Mesenchymal stem cell (in vitro differentiated cells and primary cell): ENCODE measurements around the gene TEX101.
"Not testable (repeated sequence)": the region's sequence is repeated elsewhere in the genome, so short reads cannot be mapped to it uniquely, and the experiment has no call there.

Experiments used
- DNase-seq: peaks from one replicate; pipeline ENCODE4 v3.0.0-alpha.2; 2013
- H2AFZ ChIP-seq: one replicate; pipeline ENCODE4 v1.6.1; 2013; ENCODE audit warnings: low read depth, mild to moderate bottlenecking, control low read depth, inconsistent platforms, low read length, moderate library complexity
- H2AK5ac ChIP-seq: 2 replicates; pipeline ENCODE4 v1.6.1; 2013; ENCODE audit warnings: low read length, moderate library complexity, mild to moderate bottlenecking, inconsistent platforms; ENCODE audit not compliant: severe bottlenecking
- H2BK120ac ChIP-seq: one replicate; pipeline ENCODE4 v1.6.1; 2013; ENCODE audit warnings: low read depth, mild to moderate bottlenecking, inconsistent platforms, low read length, moderate library complexity
- H2BK12ac ChIP-seq, 2 experiments: one replicate each; pipeline ENCODE4 v1.6.1; 2013; ENCODE audit warnings: inconsistent platforms in 2 of 2, low read length in 2 of 2, mild to moderate bottlenecking in 2 of 2, moderate library complexity in 2 of 2, control low read depth in 1 of 2
- H2BK15ac ChIP-seq: one replicate; pipeline ENCODE4 v1.6.1; 2013; ENCODE audit warnings: mild to moderate bottlenecking, low read depth, inconsistent platforms; ENCODE audit not compliant: poor library complexity, severe bottlenecking
- H2BK5ac ChIP-seq: 2 replicates; pipeline ENCODE4 v1.6.1; 2013; ENCODE audit warnings: low read depth, mild to moderate bottlenecking, low read length, control low read depth, inconsistent platforms; ENCODE audit not compliant: poor library complexity, severe bottlenecking
- H3K14ac ChIP-seq, 2 experiments: one replicate each; pipeline ENCODE4 v1.6.1; 2013; ENCODE audit warnings: inconsistent platforms in 2 of 2, low read length in 2 of 2, control low read depth in 1 of 2, mild to moderate bottlenecking in 1 of 2, moderate library complexity in 1 of 2
- H3K18ac ChIP-seq, 2 experiments: one replicate each; pipeline ENCODE4 v1.6.1; 2013; ENCODE audit warnings: inconsistent platforms in 2 of 2, low read length in 2 of 2, control low read depth in 1 of 2, low read depth in 1 of 2, mild to moderate bottlenecking in 1 of 2
- H3K23ac ChIP-seq, 2 experiments: one replicate each; pipeline ENCODE4 v1.6.1; 2013; ENCODE audit warnings: inconsistent platforms in 2 of 2, low read length in 2 of 2, mild to moderate bottlenecking in 2 of 2, moderate library complexity in 2 of 2, control low read depth in 1 of 2
- H3K27ac ChIP-seq: 2 replicates; pipeline ENCODE4 v1.5.1; 2013; ENCODE audit warnings: mild to moderate bottlenecking, moderate library complexity, low read length, control low read depth, inconsistent platforms; ENCODE audit not compliant: poor library complexity, severe bottlenecking
- H3K27me3 ChIP-seq, 2 experiments: 2 replicates each; pipeline versions ENCODE4 v1.6.1 to v1.7.0; 2013; ENCODE audit warnings: low read length in 2 of 2, mild to moderate bottlenecking in 2 of 2, moderate library complexity in 2 of 2, control low read depth in 1 of 2, inconsistent platforms in 1 of 2; ENCODE audit not compliant: control insufficient read depth in 1 of 2, insufficient read depth in 1 of 2
- H3K36me3 ChIP-seq, 2 experiments: 2 replicates each; pipeline versions ENCODE4 v1.6.1 to v1.7.0; 2013; ENCODE audit warnings: low read length in 2 of 2, control low read depth in 1 of 2, inconsistent platforms in 1 of 2, low read depth in 1 of 2, mild to moderate bottlenecking in 1 of 2; ENCODE audit not compliant: insufficient read depth in 2 of 2, control insufficient read depth in 1 of 2
- H3K4ac ChIP-seq, 2 experiments: one replicate each; pipeline ENCODE4 v1.6.1; 2013; ENCODE audit warnings: inconsistent platforms in 2 of 2, low read length in 2 of 2, mild to moderate bottlenecking in 2 of 2, moderate library complexity in 2 of 2, control low read depth in 1 of 2, low read depth in 1 of 2
- H3K4me1 ChIP-seq: 2 replicates; pipeline ENCODE4 v1.6.1; 2013; ENCODE audit warnings: low read depth, low read length, control low read depth; ENCODE audit not compliant: control insufficient read depth, insufficient read depth
- H3K4me2 ChIP-seq: 2 replicates; pipeline ENCODE4 v1.6.1; 2013; ENCODE audit warnings: low read length, mild to moderate bottlenecking, inconsistent platforms; ENCODE audit not compliant: poor library complexity, severe bottlenecking
- H3K4me3 ChIP-seq, 2 experiments: 2 replicates each; pipeline versions ENCODE4 v1.5.1 to v1.7.0; 2013; ENCODE audit warnings: low read length in 2 of 2, mild to moderate bottlenecking in 2 of 2, control low read depth in 1 of 2, low read depth in 1 of 2; ENCODE audit not compliant: insufficient read depth in 1 of 2
- H3K79me1 ChIP-seq: replicated peaks from 2 replicates; pipeline ENCODE4 v1.6.1; 2013; ENCODE audit warnings: mild to moderate bottlenecking, control low read depth, low read length, inconsistent platforms; ENCODE audit not compliant: poor library complexity, severe bottlenecking
- H3K9ac ChIP-seq: 2 replicates; pipeline ENCODE4 v1.7.0; 2013; ENCODE audit warnings: mild to moderate bottlenecking, low read length, moderate library complexity
- H3K9me3 ChIP-seq: 2 replicates; pipeline ENCODE4 v1.7.0; 2013; ENCODE audit warnings: mild to moderate bottlenecking, low read length; ENCODE audit not compliant: control insufficient read depth
- H4K8ac ChIP-seq: one replicate; pipeline ENCODE4 v1.6.1; 2013; ENCODE audit warnings: inconsistent platforms, mild to moderate bottlenecking, low read length, moderate library complexity
- H4K91ac ChIP-seq: one replicate; pipeline ENCODE4 v1.6.1; 2013; ENCODE audit warnings: mild to moderate bottlenecking, low read length, inconsistent platforms
- WGBS: methylation state at CpG from one replicate; pipeline ENCODE4 v1.1.7; 2013; ENCODE audit warnings: mixed read lengths; 5-methylcytosine and 5-hydroxymethylcytosine counted together

Gene TEX101

GRCh38 chr19:43380771-43381386 lies 33.8 kb upstream of the TEX101 start:
- no peaks in the 10 kb centered on the region for H3K79me1 ChIP-seq
- no peak overlapping the region for H4K91ac ChIP-seq
- H2BK120ac ChIP-seq, result no peak overlapping the region
- no peak overlapping the region for H3K9ac ChIP-seq
- no peak overlapping the region for H3K14ac ChIP-seq
- H3K27me3 ChIP-seq, result peaks cover 0 to 10% of the 10 kb centered on the region in 2 experiments
- H2AFZ ChIP-seq, result no peak overlapping the region
- H3K18ac ChIP-seq, result no peak overlapping the region
- H3K36me3 ChIP-seq, result no peaks in the 10 kb centered on the region
- H2BK5ac ChIP-seq, result no peak overlapping the region
- no peak overlapping the region for H3K4ac ChIP-seq
- WGBS, result 19% methylated on average over 4 of the region's 4 CpGs
- H2AK5ac ChIP-seq, result no peak overlapping the region
- no peaks in the 10 kb centered on the region for H3K9me3 ChIP-seq
- no peak overlapping the region for H2BK15ac ChIP-seq
- no peak overlapping the region for H3K4me3 ChIP-seq
- H3K27ac ChIP-seq, result no peak overlapping the region
- no peak overlapping the region for H3K23ac ChIP-seq
- no peak overlapping the region for H2BK12ac ChIP-seq
- H3K4me1 ChIP-seq, result no peaks in the 10 kb centered on the region
- H4K8ac ChIP-seq, result no peak overlapping the region
- DNase-seq, result no peak
- no peak overlapping the region for H3K4me2 ChIP-seq

DNA sequence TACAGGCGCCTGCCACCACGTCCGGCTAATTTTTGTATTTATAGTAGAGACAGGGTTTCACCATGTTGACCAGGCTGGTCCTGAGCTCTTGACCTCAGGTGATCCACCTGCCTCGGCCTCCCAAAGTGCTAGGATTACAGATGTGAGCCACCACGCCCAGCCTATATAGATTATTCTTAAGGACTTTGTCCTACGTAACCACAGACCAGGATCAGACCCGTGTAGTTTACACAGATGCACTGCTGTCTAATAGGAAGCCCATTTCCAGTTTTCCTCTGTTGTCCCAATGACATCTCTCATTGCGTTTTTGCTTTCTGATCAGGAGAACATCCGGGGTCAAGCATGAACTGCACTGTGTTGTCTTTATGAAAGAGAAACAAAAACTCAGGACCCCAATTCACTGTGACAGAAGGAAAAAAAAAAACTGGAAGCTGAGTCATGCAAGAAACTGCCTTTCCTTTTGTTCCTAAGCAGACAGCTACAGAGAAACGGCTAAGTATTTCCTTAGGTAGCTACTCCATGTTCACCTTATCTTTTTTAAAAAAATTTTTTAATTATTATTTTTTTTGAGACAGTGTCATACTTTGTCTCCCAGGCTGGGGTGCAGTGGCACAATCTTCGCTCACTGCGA lies 32.0 kb upstream of the TEX101 start:
- H2BK15ac ChIP-seq, DNase-seq, H2AK5ac ChIP-seq, H3K4me3 ChIP-seq, H3K14ac ChIP-seq, H2BK120ac ChIP-seq, H4K8ac ChIP-seq, H3K23ac ChIP-seq, H3K79me1 ChIP-seq, H3K4me1 ChIP-seq, H3K9me3 ChIP-seq, H3K27ac ChIP-seq, H2AFZ ChIP-seq, H3K36me3 ChIP-seq, H3K4ac ChIP-seq, H2BK12ac ChIP-seq, H3K9ac ChIP-seq, H3K18ac ChIP-seq, H2BK5ac ChIP-seq, H3K4me2 ChIP-seq, H4K91ac ChIP-seq: not testable (repeated sequence)
- peaks cover 0 to 10% of the 10 kb centered on the region in 2 experiments for H3K27me3 ChIP-seq
- WGBS, result 71% methylated on average over 8 of the region's 12 CpGs

GRCh38 chr19:43383254-43383653 lies 31.4 kb upstream of the TEX101 start:
- H3K27me3 ChIP-seq, result peaks cover 0 to 10% of the 10 kb centered on the region in 2 experiments
- not testable (repeated sequence) for H2BK12ac ChIP-seq, DNase-seq, H4K8ac ChIP-seq, H3K4me1 ChIP-seq, H3K4me3 ChIP-seq, H3K9ac ChIP-seq, H3K4me2 ChIP-seq, H2BK15ac ChIP-seq, H4K91ac ChIP-seq, H3K4ac ChIP-seq, H2AFZ ChIP-seq, H3K79me1 ChIP-seq, H2BK5ac ChIP-seq, H3K14ac ChIP-seq, H3K27ac ChIP-seq, H2BK120ac ChIP-seq, H3K23ac ChIP-seq, H2AK5ac ChIP-seq, H3K18ac ChIP-seq, H3K9me3 ChIP-seq, H3K36me3 ChIP-seq
- 46% methylated on average over 7 of the region's 7 CpGs for WGBS

GRCh38 chr19:43383759-43384158 lies 30.9 kb upstream of the TEX101 start:
- not testable (repeated sequence) for H3K4me1 ChIP-seq, H3K27ac ChIP-seq, H2BK12ac ChIP-seq, H3K79me1 ChIP-seq, H3K23ac ChIP-seq, H2BK15ac ChIP-seq, DNase-seq, H3K4ac ChIP-seq, H3K18ac ChIP-seq, H2AFZ ChIP-seq, H3K4me3 ChIP-seq, H3K36me3 ChIP-seq, H3K9me3 ChIP-seq, H3K4me2 ChIP-seq, H2BK5ac ChIP-seq, H4K91ac ChIP-seq, H3K9ac ChIP-seq, H2BK120ac ChIP-seq, H2AK5ac ChIP-seq, H4K8ac ChIP-seq, H3K14ac ChIP-seq
- peaks cover 0 to 10% of the 10 kb centered on the region in 2 experiments for H3K27me3 ChIP-seq
- 27% methylated on average over 2 of the region's 3 CpGs for WGBS
